A549 (cell line): ENCODE measurements around the gene SAG.

ENCODE experiments used
- MAX ChIP-seq: IDR thresholded peaks from 2 replicates; pipeline ENCODE4 v1.6.1; 2012
- ZSCAN20 ChIP-seq: fragments of 250-450 bp; sonication (Bioruptor Pico); IDR thresholded peaks from 2 replicates; pipeline ENCODE4 v1.8.0; 2022; ENCODE audit warnings: mild to moderate bottlenecking, moderate library complexity

DNA sequence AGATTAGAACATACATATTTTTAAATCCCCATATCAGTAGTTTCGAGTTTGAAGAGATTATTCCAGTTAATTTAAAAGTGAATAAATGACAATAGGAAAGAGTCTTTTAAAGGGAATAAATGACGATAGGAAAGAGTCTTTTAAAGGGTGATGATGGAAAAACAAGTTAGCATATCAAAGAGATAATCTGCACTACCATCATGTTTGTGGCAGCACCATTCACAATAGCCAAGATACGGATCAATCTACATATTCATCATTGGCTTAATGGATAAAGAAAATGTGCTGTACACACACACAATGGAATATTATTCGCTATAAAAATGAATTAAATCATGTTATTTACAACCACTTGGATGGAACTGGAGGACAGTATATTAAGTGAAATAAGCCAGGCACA is 41.1 kb upstream of the SAG start:
- TF ChIP-seq ZSCAN20 = no peak
- no peak for TF ChIP-seq MAX
